OCI-LY7 (cell line): Measurements from ENCODE around the gene PFKFB3. TPM values are rescaled to one million over a fixed set of nuclear protein-coding genes. Genes with fewer than 3 reads are reported as not detected.

Source experiments
- BruUV-seq: library from RNA; stranded (reverse); fragments of 400-500 nt; replicated peaks from 2 replicates; lab custom pipeline; 2021; lab: Mats Ljungman, UMichigan
- CTCF ChIA-PET: fragments of 300-600 bp; sonication (Branson Sonifier 250); formaldehyde crosslinking; loops from one replicate; lab custom pipeline; 2022; ENCODE audit warnings: antibody characterized with exemption; ENCODE audit not compliant: unreplicated experiment; lab: Charles Lee
- POLR2A ChIA-PET: fragments of 300-600 bp; sonication (Branson Sonifier 250); formaldehyde crosslinking; loops from one replicate; lab custom pipeline; 2022; ENCODE audit warnings: antibody characterized with exemption; lab: Charles Lee
- DNase-seq: peaks from one replicate; pipeline ENCODE4 v3.0.0-alpha.2; 2015; ENCODE audit warnings: low spot score
- H2AFZ ChIP-seq: fragments of 200-600 bp; sonication (generic), shearing (Covaris generic); 2 replicates; pipeline ENCODE4 v1.6.1; 2014; ENCODE audit warnings: mild to moderate bottlenecking, antibody characterized with exemption, low read length, moderate library complexity
- H3K27ac ChIP-seq: fragments of 200-600 bp; sonication (generic); 2 replicates; pipeline ENCODE4 v1.5.1; 2014; ENCODE audit warnings: mixed run types, low read depth, mild to moderate bottlenecking, moderate library complexity, low read length, inconsistent platforms; ENCODE audit not compliant: poor library complexity, severe bottlenecking
- H3K36me3 ChIP-seq: fragments of 200-600 bp; sonication (generic); 2 replicates; pipeline ENCODE4 v1.6.1; 2014; ENCODE audit warnings: mild to moderate bottlenecking, antibody characterized with exemption, low read length, moderate library complexity, mixed read lengths; ENCODE audit not compliant: insufficient read depth
- H3K4me1 ChIP-seq: fragments of 200-600 bp; sonication (generic); 2 replicates; pipeline ENCODE4 v1.5.1; 2014; ENCODE audit warnings: mild to moderate bottlenecking, low read length; ENCODE audit not compliant: insufficient read depth, poor library complexity, severe bottlenecking
- H3K4me2 ChIP-seq: fragments of 200-600 bp; sonication (generic); 2 replicates; pipeline ENCODE4 v1.6.1; 2014; ENCODE audit warnings: mild to moderate bottlenecking, low read length
- H3K4me3 ChIP-seq: fragments of 200-600 bp; sonication (generic); 2 replicates; pipeline ENCODE4 v1.5.1; 2014; ENCODE audit warnings: mild to moderate bottlenecking, low read depth, low read length; ENCODE audit not compliant: poor library complexity, severe bottlenecking
- H3K79me2 ChIP-seq: fragments of 200-600 bp; sonication (generic); 2 replicates; pipeline ENCODE4 v1.6.1; 2016; ENCODE audit warnings: low read depth, mild to moderate bottlenecking, low read length, moderate library complexity, mixed read lengths; ENCODE audit not compliant: insufficient read depth
- H3K9me2 ChIP-seq: fragments of 200-600 bp; sonication (generic); 2 replicates; pipeline ENCODE4 v1.6.1; 2016; ENCODE audit warnings: mild to moderate bottlenecking, low read length, mixed read lengths; ENCODE audit not compliant: insufficient read depth
- H3K9me3 ChIP-seq: fragments of 200-600 bp; sonication (generic); 2 replicates; pipeline ENCODE4 v1.6.1; 2014; ENCODE audit warnings: mild to moderate bottlenecking, mixed run types, low read length, mixed read lengths
- H4K20me1 ChIP-seq: fragments of 200-600 bp; sonication (generic); 2 replicates; pipeline ENCODE4 v1.6.1; 2014; ENCODE audit warnings: mild to moderate bottlenecking, antibody characterized with exemption, low read length, moderate library complexity, mixed read lengths; ENCODE audit not compliant: insufficient read depth
- CTCF ChIP-seq: fragments of 200-600 bp; sonication (generic); conservative IDR thresholded peaks from 2 replicates; pipeline ENCODE4 v1.5.1; 2014; ENCODE audit warnings: mild to moderate bottlenecking, antibody characterized with exemption, low read length, moderate library complexity, mixed read lengths
- EZH2phosphoT487 ChIP-seq: fragments of 200-600 bp; sonication (generic); IDR thresholded peaks from 2 replicates; pipeline ENCODE4 v1.6.1; 2018; ENCODE audit warnings: low read depth, borderline replicate concordance, mild to moderate bottlenecking, mixed run types, antibody characterized with exemption, low read length, moderate library complexity, mixed read lengths
- intact Hi-C: fragments of 100-400 bp; cut with micrococcal nuclease; formaldehyde crosslinking; loops from one replicate; pipeline ENCODE4 v1.10.0; 2022; ENCODE audit not compliant: unreplicated experiment
- total RNA-seq, 2 experiments: library from RNA; depleted of rRNA in 1 of 2; stranded (reverse); fragments of >200 nt in 1 of 2; shearing (Covaris generic) in 1 of 2; gene quantifications; 2 replicates each; pipeline ENCODE4 v1.2.3, GENCODE V29; 2014 to 2022

PFKFB3 gene
- total RNA-seq, 2 experiments from 2014 or later: 33.7 to 50.7 TPM

- H3K4me3 ChIP-seq: no peak overlapping the region
- BruUV-seq: no TSS peak
- CTCF ChIA-PET: no interaction called here
- H3K9me3 ChIP-seq: no peaks in the 10 kb centered on the region
- peaks cover 94% of the 10 kb centered on the region for H3K36me3 ChIP-seq
- H3K27ac ChIP-seq: no peak overlapping the region
- no peaks in the 10 kb centered on the region for H3K4me1 ChIP-seq
- DNase-seq: no peak
- no peaks in the 10 kb centered on the region for H4K20me1 ChIP-seq
- POLR2A ChIA-PET: no interaction called here
- no peaks in the 10 kb centered on the region for H3K9me2 ChIP-seq
- intact Hi-C loops: no loop called here
- H3K4me2 ChIP-seq: no peak overlapping the region
- no peak overlapping the region for H2AFZ ChIP-seq
- H3K79me2 ChIP-seq: no peaks in the 10 kb centered on the region
- TF ChIP-seq EZH2phosphoT487: no peak
- TF ChIP-seq CTCF: no peak
Measured at GRCh38 chr10:6231146-6231545, 28.4 kb downstream of the PFKFB3 start.

GRCh38 chr10:6231730-6232129 lies 29.0 kb downstream of the PFKFB3 start:
- Histone ChIP-seq H3K4me3 (no peak overlapping the region), H3K4me2 (no peak overlapping the region), H3K4me1 (no peaks in the 10 kb centered on the region), H4K20me1 (no peaks in the 10 kb centered on the region), H3K9me2 (no peaks in the 10 kb centered on the region), H3K79me2 (no peaks in the 10 kb centered on the region), H3K9me3 (no peaks in the 10 kb centered on the region), H3K36me3 (peaks cover 94% of the 10 kb centered on the region), H3K27ac (no peak overlapping the region), H2AFZ (no peak overlapping the region)
- no peak for TF ChIP-seq EZH2phosphoT487
- no peak for TF ChIP-seq CTCF
- CTCF ChIA-PET: interaction anchor here (0.6 kb wide), 1 partner anchor 123 kb away, joined by 3 read pairs; no protein-coding TSS in a partner anchor
- intact Hi-C loops: no loop called here
- POLR2A ChIA-PET: interaction anchor here (0.6 kb wide), 1 partner anchor 443 kb away, joined by 4 read pairs; no protein-coding TSS in a partner anchor
- BruUV-seq: no TSS peak
- DNase-seq: no peak

GRCh38 chr10:6232225-6232807 lies 29.6 kb downstream of the PFKFB3 start:
- H3K4me3 ChIP-seq: no peak overlapping the region
- H4K20me1 ChIP-seq: no peaks in the 10 kb centered on the region
- H2AFZ ChIP-seq: no peak overlapping the region
- BruUV-seq: no TSS peak
- intact Hi-C loops: no loop called here
- no peaks in the 10 kb centered on the region for H3K9me2 ChIP-seq
- no peaks in the 10 kb centered on the region for H3K4me1 ChIP-seq
- no peaks in the 10 kb centered on the region for H3K9me3 ChIP-seq
- TF ChIP-seq EZH2phosphoT487 (no peak), CTCF (no peak)
- no peak for DNase-seq
- no peak overlapping the region for H3K4me2 ChIP-seq
- ChIA-PET CTCF (interaction anchor here (0.6 kb wide), 1 partner anchor 124 kb away, joined by 3 read pairs; no protein-coding TSS in a partner anchor), POLR2A (interaction anchor here (0.6 kb wide), 1 partner anchor 444 kb away, joined by 4 read pairs; no protein-coding TSS in a partner anchor)
- H3K79me2 ChIP-seq: no peaks in the 10 kb centered on the region
- H3K27ac ChIP-seq: no peak overlapping the region
- peaks cover 93% of the 10 kb centered on the region for H3K36me3 ChIP-seq
